Small intestine (tissue), 7 donors: ENCODE results near the gene CCDC158. TPM values are rescaled to one million over a fixed set of nuclear protein-coding genes. Genes with fewer than 3 reads are reported as not detected.

Source experiments
- DNase-seq, 2 donors: peaks; one replicate each; pipeline versions ENCODE4 v3.0.0 to v3.0.0-alpha.2; 2013
- FAIRE-seq: peaks from 2 replicates; lab custom pipeline; 2012; peaks lifted over from hg19 to GRCh38; lab: Jason Lieb, UNC
- H3K27ac ChIP-seq, 3 donors: one replicate each; pipeline ENCODE4 v1.5.1; 2013; ENCODE audit warnings: low read length in 2 of 3, mild to moderate bottlenecking in 2 of 3, control low read depth in 1 of 3, inconsistent platforms in 1 of 3, low read depth in 1 of 3, moderate library complexity in 1 of 3
- H3K27me3 ChIP-seq, 3 donors: one replicate each; pipeline ENCODE4 v1.6.1; 2013; ENCODE audit warnings: low read length in 3 of 3, inconsistent platforms in 1 of 3; ENCODE audit not compliant: control insufficient read depth in 3 of 3, insufficient read depth in 3 of 3
- H3K36me3 ChIP-seq, 3 donors: one replicate each; pipeline ENCODE4 v1.6.1; 2013; ENCODE audit warnings: low read length in 3 of 3, inconsistent platforms in 1 of 3, low read depth in 1 of 3, mild to moderate bottlenecking in 1 of 3, moderate library complexity in 1 of 3; ENCODE audit not compliant: control insufficient read depth in 3 of 3, insufficient read depth in 2 of 3
- H3K4me1 ChIP-seq, 3 donors: one replicate each; pipeline ENCODE4 v1.6.1; 2013; ENCODE audit warnings: low read length in 2 of 3, inconsistent platforms in 1 of 3, low read depth in 1 of 3, mild to moderate bottlenecking in 1 of 3, moderate library complexity in 1 of 3; ENCODE audit not compliant: control insufficient read depth in 3 of 3, insufficient read depth in 2 of 3
- H3K4me3 ChIP-seq, 3 donors: one replicate each; pipeline ENCODE4 v1.5.1; 2013; ENCODE audit warnings: low read length in 3 of 3, control low read depth in 1 of 3, inconsistent platforms in 1 of 3, low read depth in 1 of 3, mild to moderate bottlenecking in 1 of 3, moderate library complexity in 1 of 3
- H3K9me3 ChIP-seq, 2 donors: one replicate each; pipeline ENCODE4 v1.6.1; 2013; ENCODE audit warnings: low read depth in 1 of 2, low read length in 1 of 2; ENCODE audit not compliant: control insufficient read depth in 2 of 2, insufficient read depth in 1 of 2
- WGBS, 3 donors: extraction: QIAGEN DNeasy Blood & Tissue Kit; methylation state at CpG; one replicate each; pipeline ENCODE4 v1.1.7; 2013; 5-methylcytosine and 5-hydroxymethylcytosine counted together
- polyA plus RNA-seq, 4 donors: library from polyadenylated mRNA; stranded (reverse) in 3 of 4; unstranded in 1 of 4; fragments of 200-250 nt in 3 of 4; fragments of 120-200 nt in 1 of 4; gene quantifications; one replicate each; pipeline versions ENCODE4 v1.2.1 to v1.2.3, GENCODE V29; 2013
- donor health status: healthy with polysubstance abuse.
- donor health status: control.
- donor health status: control.
- donor health status: Bipolar disorder and iron deficiency.
- donor health status: healthy.

CCDC158 gene
- polyA plus RNA-seq, 4 donors: 0.03 to 0.15 TPM; not detected in 2

GRCh38 chr4:76272999-76273398, 147.9 kb downstream of the CCDC158 start:
- Histone ChIP-seq H3K36me3 (peaks cover 0 to 5% (median 0%) of the 10 kb centered on the region in 3 donors), H3K27ac (no peak overlapping the region), H3K4me1 (peaks cover 0 to 8% (median 0%) of the 10 kb centered on the region in 3 donors), H3K9me3 (peaks cover 0 to 2% of the 10 kb centered on the region in 2 donors), H3K4me3 (no peak overlapping the region), H3K27me3 (no peaks in the 10 kb centered on the region)
- FAIRE-seq: no peak
- no peak for DNase-seq
- WGBS, 3 donors: 74 to 88% (median 79%) methylated on average over 5 of the region's 5 CpGs

DNA sequence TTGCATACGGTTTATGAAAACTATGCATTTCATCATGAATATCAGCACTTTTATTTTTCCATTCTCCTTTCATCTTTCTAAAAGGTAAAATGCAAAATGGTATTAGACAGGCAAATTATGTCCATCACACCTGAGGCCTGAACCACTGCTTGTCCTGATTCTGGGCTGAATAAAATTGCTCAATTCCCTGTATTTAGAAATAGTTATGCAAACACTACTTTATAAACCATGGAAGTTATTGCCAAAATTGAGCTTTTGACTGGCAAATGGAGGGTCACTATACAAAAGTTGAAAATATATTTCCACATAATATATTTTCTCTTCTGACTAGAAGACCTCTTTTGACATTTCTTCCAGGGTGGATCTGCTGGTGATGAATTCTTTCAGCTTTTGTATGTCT, 148.4 kb downstream of the CCDC158 start:
- DNase-seq (no peak), FAIRE-seq (no peak)
- Histone ChIP-seq H3K36me3 (peaks cover 0 to 5% (median 0%) of the 10 kb centered on the region in 3 donors), H3K4me3 (no peak overlapping the region), H3K9me3 (peaks cover 0 to 2% of the 10 kb centered on the region in 2 donors), H3K27ac (no peak overlapping the region), H3K4me1 (peaks cover 0 to 7% (median 0%) of the 10 kb centered on the region in 3 donors), H3K27me3 (no peaks in the 10 kb centered on the region)
- 50 to 98% (median 88%) methylated on average over 1 of the region's 1 CpG for WGBS, 3 donors

GRCh38 chr4:76272073-76272472, 148.9 kb downstream of the CCDC158 start:
- FAIRE-seq: no peak

DNA sequence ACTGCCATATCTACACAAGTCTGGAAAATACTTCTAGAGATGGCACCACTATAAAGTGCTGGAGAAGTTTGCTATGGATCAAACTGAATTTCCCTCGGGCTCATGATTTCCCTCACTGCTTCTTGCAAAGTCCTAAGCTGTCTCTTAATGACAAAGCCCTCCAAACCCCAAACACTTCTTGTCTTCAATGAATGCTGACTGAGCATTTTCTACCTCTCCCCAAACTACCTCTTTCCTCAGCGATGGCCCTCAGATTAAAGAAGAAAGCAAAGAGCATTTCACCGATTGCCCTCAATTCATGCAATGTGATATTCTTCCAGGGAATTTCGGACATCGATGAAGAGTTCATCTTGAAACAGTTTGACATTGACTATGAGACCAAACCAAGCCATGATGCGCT, 149.7 kb downstream of the CCDC158 start:
- no peak for FAIRE-seq
- WGBS, 3 donors: 94 to 95% (median 95%) methylated on average over 6 of the region's 6 CpGs

More at GRCh38 chr4:76272073-76272472, 148.9 kb downstream of the CCDC158 start:
- Histone ChIP-seq H3K27ac (no peak overlapping the region), H3K9me3 (peaks cover 0 to 2% of the 10 kb centered on the region in 2 donors), H3K36me3 (peaks cover 0 to 7% (median 0%) of the 10 kb centered on the region in 3 donors), H3K27me3 (no peaks in the 10 kb centered on the region), H3K4me1 (peaks cover 0 to 7% (median 0%) of the 10 kb centered on the region in 3 donors), H3K4me3 (no peak overlapping the region)
- no peak for DNase-seq

GRCh38 chr4:76270244-76271175, 150.4 kb downstream of the CCDC158 start:
- DNase-seq (no peak), FAIRE-seq (no peak)
- peaks cover 0 to 2% of the 10 kb centered on the region in 2 donors for H3K9me3 ChIP-seq

More for the DNA sequence above, 149.7 kb downstream of the CCDC158 start:
- DNase-seq: no peak
- H3K27me3 ChIP-seq: no peaks in the 10 kb centered on the region
- no peak overlapping the region for H3K4me3 ChIP-seq
- peaks cover 0 to 8% (median 0%) of the 10 kb centered on the region in 3 donors for H3K36me3 ChIP-seq
- peaks cover 0 to 7% (median 0%) of the 10 kb centered on the region in 3 donors for H3K4me1 ChIP-seq
- peaks cover 0 to 2% of the 10 kb centered on the region in 2 donors for H3K9me3 ChIP-seq
- H3K27ac ChIP-seq: no peak overlapping the region

DNA sequence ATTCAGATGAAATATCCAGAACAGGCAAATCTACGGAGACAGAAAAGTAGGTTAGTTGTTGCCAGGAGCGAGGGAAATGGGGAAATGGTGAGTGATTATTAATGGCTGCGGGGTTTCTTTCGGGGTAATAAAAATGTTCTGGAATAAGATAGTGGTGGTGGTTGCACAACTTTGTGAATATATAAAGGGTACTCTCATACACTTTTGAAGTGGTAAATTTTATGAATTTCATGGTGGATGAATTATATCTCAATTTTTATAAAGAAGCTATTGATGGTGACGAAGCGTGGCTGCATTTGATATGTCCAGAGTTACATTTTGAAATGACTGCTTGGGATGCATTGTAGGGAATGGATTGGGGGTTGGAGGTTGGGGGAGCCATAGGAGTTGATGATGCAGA, 153.1 kb downstream of the CCDC158 start:
- peaks cover 0 to 21% (median 0%) of the 10 kb centered on the region in 3 donors for H3K36me3 ChIP-seq
- WGBS, 3 donors: 96 to 98% (median 98%) methylated on average over 6 of the region's 6 CpGs
- no peaks in the 10 kb centered on the region for H3K4me1 ChIP-seq
- H3K4me3 ChIP-seq: no peak overlapping the region
- FAIRE-seq (no peak), DNase-seq (no peak)
- H3K27me3 ChIP-seq: no peaks in the 10 kb centered on the region
- no peak overlapping the region for H3K27ac ChIP-seq
- H3K9me3 ChIP-seq: no peaks in the 10 kb centered on the region

More at GRCh38 chr4:76270244-76271175, 150.4 kb downstream of the CCDC158 start:
- Histone ChIP-seq H3K36me3 (peaks cover 0 to 10% (median 0%) of the 10 kb centered on the region in 3 donors), H3K4me3 (no peak overlapping the region), H3K4me1 (peaks cover 0 to 6% (median 0%) of the 10 kb centered on the region in 3 donors), H3K27ac (no peak overlapping the region), H3K27me3 (no peaks in the 10 kb centered on the region)
- WGBS, 3 donors: 81 to 88% (median 86%) methylated on average over 11 of the region's 11 CpGs

GRCh38 chr4:76266627-76267026, 154.3 kb downstream of the CCDC158 start:
- FAIRE-seq: no peak
- 69 to 72% (median 72%) methylated on average over 3 of the region's 3 CpGs for WGBS, 3 donors
- Histone ChIP-seq H3K36me3 (peaks cover 0 to 21% (median 0%) of the 10 kb centered on the region in 3 donors), H3K4me3 (no peak overlapping the region), H3K27me3 (no peaks in the 10 kb centered on the region), H3K27ac (no peak overlapping the region), H3K9me3 (no peaks in the 10 kb centered on the region), H3K4me1 (no peaks in the 10 kb centered on the region)
- DNase-seq: no peak

- Histone ChIP-seq H3K9me3 (no peaks in the 10 kb centered on the region), H3K27ac (no peak overlapping the region), H3K36me3 (peaks cover 0 to 19% (median 0%) of the 10 kb centered on the region in 3 donors), H3K27me3 (no peaks in the 10 kb centered on the region), H3K4me1 (no peaks in the 10 kb centered on the region), H3K4me3 (no peak overlapping the region)
- no peak for DNase-seq
- 79 to 89% (median 83%) methylated on average over 6 of the region's 6 CpGs for WGBS, 3 donors
- no peak for FAIRE-seq
Measured at GRCh38 chr4:76265631-76266218, 155.2 kb downstream of the CCDC158 start.
